Mesenteric fat pad (tissue), 1 donor: ENCODE measurements around the gene DGUOK. TPM values are rescaled to one million over a fixed set of nuclear protein-coding genes. Genes with fewer than 3 reads are reported as not detected.

ENCODE experiments used
- DNase-seq: peaks from one replicate; pipeline ENCODE4 v3.0.0-alpha.2; 2020; ENCODE audit warnings: low spot score
- total RNA-seq: library from RNA; stranded (reverse); fragmentation: NEBNext Ultra II Directional; extraction: Animal tissue kit (Norgen Biotek cat#: 25700); gene quantifications from one replicate; pipeline ENCODE4 v1.2.1, GENCODE V29; 2021
- donor health status: DM: yes; HTN: yes; CAD: no.

Gene DGUOK
- total RNA-seq, 1 donor from 2014 or later = 44.2 TPM

DNA sequence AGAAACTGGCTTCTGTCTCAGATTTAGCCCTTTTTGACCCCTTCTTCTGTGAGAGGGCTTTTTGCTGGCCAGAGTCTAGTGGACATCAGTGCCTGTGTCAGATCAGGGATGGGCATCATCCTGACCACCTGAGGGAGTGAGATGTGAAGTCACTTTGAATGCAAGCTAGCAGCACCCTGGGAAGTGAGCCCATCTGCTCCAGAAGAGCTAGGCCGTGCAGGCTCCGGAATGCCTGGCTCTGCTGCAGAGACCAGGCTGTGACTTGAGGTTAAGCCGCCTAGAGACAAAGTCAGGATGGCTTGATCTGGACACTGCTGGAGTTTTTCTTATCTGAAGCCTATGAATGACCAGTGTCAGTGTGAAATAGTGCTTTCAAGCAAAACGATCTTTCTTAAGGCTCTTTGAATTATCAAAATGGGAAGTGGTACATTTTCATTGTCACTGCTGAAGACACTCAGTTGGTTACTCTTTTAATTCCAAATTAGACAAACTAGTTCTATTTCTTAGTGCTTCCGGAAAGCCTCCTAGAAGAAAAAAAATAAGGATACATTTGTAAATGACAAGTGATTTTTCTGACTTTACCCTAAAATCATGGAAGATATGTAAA, 20.8 kb downstream of the DGUOK start:
- DNase-seq = no peak

DNA sequence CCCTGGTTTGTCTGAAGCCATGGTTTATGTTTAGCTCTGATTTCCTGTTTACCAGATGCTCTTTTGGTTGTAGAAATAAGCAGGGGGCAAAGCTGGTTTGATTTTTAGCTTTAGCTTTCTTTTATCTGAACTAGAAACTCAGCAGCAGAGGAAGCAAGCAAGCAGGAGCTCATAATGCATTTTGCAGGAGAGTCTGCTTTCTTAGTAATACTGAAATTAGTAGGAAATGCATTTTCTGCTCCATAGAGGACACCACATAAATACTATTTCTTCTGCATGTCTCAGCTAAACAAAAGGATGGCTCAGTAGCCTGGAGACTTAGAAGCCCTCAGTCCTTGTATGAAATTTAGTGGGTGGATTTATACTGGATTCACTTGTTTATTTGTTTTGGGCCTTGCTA, 23.1 kb downstream of the DGUOK start:
- DNase-seq = no peak

DNA sequence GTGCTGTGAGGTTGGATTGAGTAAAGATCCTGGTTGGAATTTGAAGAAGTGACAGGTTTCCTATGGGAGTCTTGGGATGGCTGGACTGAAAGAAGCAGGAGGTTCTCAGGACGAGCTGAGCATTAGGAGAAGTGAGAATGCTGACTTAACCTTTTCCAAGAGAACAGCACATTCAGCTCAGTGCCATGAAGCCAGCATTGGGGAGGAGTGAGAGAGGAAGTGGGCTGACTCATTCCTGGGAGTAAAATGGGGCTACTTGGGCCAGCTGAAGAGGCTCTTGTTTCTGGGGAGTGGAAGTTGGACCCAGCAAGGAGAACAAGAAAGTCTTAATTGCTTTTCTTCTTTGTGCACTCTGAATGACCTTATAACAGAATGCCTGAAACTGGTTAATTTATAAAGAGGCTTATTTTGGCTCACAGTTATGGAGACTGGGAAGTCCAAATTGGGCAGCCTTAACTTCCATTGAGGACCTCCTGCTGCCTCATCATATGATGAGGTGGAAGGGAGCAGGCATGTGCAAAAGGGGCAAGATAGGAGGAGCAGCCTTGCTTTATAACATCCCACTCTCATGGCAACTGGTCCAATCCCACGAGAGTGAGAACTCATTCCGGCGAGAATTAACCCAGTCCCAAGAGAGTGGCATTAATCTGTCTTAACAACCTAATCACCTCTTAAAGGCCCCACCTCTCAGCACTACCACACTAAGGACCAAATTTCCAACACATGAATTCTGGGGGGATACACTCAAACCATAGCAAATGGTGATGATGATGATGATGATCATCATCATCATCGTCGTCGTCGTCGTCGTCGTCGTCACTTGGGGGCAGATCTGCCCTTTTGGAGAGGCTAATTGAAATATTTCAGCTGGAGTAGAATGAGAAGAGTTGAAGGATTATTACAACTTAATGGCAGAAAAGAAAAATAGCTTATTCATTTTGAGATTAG, 26.1 kb downstream of the DGUOK start:
- no peak for DNase-seq

DNA sequence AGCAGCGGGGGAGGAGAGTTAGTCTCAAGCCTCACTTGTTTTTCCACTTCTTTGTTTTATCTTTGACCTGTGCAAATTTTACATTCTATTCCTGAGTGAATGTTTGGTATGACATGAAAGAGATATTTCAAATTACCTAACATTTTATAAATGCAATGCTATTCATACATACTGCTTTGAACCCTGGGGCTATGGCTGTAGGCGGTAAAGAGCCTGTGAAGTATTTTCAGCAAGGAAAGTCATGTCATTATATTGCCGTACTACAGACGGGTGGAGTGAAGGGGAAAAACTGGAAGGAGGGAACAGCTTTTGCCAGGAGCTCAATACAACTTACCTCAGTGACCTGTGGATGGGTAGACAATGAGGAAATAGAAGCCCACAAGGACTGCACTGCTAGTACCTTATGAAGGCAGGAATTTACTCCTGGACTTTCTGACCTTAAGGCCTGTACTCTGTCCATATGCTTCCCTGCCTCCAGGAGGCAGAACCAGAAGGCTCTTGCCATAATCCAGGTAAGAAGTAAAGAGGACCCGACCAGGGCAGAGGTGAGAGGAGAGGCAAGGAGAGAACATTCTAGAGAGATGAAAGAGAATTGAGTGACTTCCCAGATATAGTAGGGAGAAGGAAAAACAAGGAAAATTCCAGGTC, 29.7 kb downstream of the DGUOK start:
- no peak for DNase-seq

DNA sequence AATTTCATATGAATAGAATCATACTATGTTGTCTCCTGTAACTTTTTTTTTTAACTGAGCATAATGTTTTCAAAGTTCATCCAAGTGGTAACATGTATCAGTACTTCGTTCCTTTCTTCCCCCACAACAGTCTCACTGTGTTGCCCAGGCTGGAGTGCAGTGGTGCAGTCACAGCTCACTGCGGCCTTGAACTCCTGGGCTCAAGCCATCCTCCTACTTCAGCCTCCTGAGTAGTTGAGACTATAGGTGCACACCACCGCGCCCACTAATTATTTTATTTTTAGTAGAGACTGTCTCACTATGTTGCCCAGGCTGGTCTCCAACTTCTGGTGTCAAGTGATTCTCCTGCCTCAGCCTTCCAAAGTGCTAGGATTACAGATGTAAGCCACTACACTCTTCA, 34.6 kb downstream of the DGUOK start:
- DNase-seq = no peak

DNA sequence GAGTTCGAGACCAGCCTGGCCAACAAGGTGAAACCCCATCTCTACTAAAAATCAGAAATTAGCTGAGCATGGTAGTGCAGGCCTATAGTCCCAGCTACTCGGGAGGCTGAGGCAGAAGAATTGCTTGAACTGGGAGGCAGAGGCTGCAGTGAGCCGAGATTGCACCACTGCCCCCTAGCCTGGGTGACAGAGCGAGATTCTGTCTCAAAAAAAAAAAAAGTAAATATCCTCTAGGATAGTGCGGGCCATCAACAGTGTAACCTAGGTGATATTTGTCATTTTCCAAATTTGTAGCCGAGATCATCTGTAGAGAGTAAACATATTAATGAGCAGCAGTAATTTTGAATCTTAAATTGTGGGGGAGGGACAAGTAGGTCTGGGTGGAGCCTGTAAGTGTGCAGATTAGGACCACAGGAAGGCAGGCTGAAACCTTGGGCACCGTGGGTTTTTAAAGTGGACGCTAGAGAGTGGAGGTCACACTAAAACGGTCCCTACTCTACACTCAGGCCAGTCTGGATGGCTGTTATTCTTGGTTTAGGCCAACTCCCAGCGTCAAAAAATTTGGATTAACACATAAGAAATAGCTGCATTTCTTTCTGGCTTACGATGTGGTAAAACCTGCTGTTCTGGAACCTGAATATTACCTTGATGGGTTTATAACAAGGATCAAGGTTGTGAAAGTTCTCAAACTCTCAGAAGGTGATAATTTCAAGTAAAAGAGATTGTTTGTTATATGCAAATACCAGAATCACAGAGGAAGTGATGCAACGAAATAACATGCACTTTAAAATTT, 35.3 kb downstream of the DGUOK start:
- no peak for DNase-seq

DNA sequence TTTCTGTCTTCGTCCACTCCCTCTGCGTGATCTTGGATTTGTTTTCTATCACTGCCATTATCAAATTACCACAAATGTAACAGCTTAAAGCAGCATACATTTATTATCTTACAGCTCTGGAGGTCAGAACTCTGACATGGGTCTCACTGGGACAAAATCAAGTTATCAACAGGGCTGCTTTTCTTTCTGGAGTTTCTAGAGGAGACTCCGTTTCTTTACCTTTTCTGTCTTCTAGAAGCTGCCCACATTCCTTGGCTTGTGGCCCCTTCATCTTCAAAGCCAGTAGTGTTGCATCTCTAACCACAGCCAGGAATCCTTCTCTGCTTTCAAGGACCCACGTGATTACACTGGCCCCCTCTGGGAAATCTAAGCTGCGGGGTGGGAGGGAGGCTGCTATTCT, 36.1 kb downstream of the DGUOK start:
- no peak for DNase-seq

DNA sequence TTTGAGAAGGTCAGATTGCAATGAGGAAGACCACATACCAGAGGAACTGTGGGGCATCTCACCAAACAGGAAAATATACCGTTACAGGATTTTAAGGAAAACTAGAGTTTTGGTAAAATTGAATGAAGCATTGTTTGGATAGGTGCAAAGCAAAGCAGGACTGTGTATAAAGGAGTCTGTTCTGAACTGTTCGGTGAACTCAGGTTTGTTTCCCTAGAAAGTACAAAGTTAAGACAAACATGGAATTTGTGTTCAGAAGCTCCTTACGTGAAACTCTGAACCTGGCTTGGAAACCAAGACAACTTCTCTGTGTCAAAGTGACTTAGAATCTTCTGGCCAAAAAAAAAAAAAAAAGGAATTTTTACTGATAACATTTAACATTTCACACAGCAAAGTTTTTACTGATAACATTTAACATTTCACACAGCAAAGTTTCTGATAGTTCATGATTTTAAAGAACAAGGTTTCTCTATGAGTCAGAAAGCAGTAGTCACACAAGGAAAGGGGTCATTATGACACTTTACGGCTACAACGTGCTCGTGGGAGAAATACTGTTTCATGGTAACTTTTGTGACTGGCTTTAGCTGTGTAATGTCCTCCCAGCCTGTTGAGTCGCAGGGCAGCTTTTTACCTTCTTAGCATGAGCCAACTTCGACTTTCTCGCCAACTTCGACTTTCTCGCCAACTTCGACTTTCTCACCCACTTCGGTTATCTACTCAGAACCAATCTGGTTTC, 36.9 kb downstream of the DGUOK start:
- DNase-seq = no peak

DNA sequence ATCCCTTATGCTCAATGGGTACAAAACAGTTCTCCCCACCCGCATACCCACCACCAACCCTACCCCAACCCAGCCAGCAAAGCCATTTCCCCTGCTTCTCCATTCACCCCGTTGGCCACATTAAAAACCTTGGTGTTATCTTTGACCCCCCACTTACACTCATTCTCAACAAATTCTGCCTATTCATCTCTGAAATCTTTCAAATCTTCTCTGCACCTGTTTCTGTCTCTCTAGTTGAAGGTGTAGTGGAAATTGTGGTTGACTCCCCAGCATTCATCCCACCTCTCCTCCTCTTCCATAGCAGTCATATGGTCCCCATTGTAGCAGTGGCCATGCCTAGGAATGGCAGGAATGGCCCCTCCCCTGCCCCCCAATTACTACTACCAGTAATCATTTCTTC, 37.5 kb downstream of the DGUOK start:
- DNase-seq = no peak

DNA sequence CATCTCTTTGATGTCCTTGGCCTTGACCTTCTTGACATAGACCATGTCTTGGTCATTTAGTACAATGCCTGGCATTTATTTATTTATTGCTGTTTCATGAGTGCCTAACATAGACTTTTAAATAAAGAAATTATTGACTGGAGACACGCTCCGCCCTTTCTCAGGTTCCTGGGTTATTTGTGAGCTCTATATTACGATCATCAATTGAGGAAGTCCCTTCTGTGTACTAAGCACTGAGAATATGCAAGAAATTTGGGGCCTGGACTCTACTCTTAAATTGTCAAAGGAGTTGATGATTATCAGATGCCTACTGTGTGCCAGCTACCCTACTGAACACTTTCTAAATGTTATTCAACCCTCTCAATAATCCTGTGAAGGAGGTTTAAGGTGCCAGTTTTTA, 38.4 kb downstream of the DGUOK start:
- DNase-seq = no peak

DNA sequence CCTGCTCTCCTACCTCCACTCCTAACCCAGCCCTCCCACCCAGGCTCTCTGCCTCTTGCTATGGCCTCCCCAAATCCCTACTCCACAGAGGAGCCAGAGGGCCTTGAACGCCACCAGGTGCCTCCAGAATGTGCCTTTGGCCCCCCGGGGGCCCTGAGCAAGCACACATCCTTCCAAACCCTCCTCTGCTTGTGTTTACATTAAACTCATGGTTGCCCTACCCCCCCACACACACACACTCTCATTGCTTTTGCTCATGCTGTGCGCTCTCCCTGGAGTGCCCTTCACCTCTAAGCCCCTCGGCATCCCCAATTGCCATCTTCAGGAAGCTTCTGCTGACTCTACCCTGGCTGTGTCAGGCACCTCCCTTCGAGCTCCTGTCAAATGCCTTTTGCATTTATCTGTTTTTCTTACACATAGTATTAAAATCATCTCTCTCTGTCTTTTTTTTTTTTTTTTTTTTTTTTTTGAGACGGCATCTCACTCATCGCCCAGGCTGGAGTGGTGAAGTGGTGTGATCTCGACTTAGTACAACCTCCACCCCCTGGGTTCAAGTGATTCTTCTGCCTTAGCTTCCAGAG, 41.8 kb downstream of the DGUOK start:
- DNase-seq = no peak

DNA sequence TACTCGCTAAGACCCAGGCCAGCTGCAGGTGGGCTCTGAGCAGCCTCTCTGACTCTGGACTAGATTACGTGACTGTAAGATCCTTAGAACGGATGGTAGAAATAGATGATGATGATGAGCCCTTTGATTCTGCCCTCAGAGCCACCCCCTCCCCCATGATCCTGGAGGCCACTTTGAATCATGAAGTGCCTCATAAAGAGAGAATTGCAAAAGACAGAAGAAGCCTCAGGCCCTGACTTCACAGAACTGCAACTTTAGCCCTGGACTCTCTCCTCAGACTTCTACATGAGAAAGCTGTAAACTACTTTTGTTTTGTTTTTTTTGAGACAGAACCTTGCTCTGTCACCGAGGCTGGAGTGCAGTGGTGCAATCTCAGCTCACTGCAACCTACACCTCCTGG, 42.7 kb downstream of the DGUOK start:
- no peak for DNase-seq

DNA sequence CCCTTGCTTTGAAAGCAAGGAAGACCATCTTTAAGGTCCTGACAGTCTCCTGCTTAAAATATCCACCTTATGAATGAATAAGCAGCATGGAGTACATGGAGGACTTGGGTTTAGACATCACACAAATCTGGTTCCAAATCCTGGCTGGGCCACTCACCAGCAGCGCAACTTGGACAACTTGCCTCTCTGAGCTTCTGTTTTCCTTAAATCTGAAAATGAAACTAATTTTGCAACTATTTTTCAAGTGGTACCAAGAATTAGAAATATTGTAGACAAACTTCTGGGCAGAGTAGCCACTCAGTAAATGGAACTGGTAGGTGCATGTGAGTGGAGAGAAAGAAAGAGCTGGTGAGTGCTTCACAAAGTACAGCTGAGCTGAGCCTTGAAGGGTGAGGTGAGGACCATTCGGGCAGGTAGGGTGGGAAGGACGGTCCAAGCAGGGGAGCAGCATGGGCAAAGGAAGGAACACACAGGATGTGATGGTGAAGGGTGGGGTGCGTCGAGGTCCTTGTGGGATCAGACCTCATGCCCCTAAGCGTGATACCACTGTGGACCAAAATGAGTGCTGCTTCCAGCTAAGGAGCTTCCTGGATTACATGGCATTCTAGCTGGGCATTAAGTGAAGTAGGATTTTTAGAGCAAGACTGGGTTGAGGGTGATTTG, 43.6 kb downstream of the DGUOK start:
- DNase-seq = no peak

DNA sequence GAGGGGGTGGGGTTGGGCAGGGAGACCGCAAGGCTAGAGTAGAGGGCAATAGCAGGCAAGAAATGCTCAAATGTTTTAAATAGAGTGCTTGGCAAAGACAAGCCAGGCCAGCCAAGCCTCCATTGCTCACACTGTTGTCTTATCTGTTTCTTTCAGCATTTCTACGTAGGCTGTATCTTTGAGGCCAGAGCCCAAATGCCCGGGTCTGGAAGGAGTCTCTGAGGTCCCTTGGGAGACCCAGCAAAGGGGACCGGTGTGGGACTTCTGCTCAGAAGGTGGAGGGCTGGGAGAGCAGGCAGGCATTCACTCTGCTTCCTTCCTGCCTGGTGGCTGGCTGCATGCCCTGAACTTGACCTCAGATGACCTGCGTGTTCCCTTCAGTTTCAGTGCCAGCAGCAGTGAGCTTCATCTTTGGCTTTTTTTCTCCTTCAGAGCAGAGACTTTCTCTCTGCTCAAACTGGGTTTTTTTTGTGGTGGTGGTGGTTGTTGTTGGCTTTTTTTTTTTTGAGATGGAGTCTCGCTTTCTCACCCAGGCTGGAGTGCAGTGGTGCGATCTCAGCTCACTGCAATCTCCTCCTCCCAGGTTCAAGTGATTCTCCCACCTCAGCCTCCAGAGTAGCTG, 44.3 kb downstream of the DGUOK start:
- no peak for DNase-seq

DNA sequence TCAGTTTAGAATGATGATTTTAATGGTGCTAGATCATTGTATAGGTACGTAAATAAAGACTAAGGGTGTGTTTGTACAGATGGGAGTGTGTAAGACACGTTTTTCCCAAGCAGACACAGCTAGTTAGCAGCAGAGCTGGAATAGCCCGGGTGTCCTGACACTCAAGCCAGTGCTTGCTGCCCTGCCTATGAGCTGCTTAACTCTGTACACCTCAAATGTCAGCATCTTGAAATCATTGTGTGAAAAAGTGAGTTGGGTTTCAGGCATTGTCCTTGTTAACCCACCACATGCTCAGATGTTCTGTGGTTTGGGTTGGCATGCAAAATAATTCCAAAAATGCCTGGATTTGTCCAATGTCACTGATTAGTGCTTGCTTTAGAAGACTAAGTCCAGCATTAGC, 45.0 kb downstream of the DGUOK start:
- DNase-seq = no peak

DNA sequence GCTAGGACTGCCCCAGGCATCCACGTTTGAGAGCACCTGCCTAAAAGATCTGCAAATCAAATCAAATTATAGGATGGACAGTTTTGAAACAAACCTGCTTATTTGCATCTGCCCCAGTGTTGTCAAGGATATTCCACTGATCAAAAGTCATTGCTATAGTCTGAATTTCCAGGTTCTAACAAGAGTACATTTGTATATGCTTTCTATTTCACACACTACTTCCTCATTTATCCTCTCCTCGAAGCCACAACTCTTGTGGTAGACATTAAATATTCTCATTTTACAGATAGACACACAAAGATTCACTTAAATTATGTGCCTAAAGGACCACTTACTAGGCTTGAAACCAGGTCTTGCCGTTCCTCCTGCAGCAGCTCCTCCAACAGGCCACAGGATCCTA, 46.2 kb downstream of the DGUOK start:
- no peak for DNase-seq

DNA sequence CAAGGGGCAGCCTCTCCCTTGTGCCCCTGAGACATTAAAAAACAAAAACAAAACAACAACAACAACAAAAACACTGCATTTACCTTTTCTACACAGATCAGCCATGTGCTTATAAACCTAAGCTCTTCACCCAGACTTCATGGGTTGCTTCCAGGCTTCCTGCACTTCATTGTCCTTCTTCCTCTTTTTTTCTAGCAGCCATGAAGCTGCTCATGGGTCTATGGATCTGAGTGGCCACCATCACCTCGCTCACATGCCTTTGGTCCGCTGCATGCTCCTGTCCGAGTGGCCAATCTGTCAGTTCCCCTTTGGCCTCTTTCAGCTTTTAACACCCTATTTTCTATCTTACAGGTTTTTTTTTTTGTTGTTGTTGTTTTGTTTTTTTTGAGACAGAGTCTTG, 49.1 kb downstream of the DGUOK start:
- no peak for DNase-seq

DNA sequence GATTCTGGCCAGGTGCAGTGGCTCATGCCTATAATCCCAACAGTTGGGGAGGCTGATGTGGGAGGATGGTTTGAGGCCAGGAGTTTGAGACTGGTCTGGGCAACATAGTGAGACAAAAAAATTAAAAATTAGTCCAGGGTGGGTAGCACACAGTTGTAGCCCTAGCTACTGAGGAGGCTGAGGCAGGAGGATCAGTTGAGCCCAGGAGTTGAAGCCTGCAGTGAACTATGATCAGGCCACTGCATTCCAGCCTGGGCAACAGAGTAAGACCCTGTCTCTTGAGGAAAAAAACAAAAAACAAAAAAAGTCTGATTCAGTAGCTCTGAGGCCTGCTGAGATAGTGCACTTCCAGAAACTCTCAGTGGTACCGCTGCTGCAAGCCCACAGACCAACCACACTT, 50.1 kb downstream of the DGUOK start:
- DNase-seq = no peak

DNA sequence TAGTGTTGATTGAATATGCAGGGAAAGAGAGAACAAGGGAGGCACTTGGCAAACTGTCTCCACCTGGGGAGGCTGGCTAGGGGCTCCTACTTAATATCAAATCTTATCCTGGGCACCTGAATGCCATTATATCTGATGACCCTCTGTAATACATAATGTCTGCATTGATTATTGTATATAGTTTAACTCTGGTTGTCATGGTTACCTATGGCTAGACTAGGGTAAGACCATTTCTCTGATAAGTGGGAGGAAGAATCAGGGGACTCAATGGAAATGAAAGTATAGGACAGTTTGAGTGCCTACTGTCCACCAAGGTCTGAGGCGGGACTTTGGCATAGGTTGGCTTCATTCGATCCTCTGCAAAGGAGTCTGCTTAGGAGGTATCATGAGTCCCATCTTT, 50.8 kb downstream of the DGUOK start:
- DNase-seq = no peak

DNA sequence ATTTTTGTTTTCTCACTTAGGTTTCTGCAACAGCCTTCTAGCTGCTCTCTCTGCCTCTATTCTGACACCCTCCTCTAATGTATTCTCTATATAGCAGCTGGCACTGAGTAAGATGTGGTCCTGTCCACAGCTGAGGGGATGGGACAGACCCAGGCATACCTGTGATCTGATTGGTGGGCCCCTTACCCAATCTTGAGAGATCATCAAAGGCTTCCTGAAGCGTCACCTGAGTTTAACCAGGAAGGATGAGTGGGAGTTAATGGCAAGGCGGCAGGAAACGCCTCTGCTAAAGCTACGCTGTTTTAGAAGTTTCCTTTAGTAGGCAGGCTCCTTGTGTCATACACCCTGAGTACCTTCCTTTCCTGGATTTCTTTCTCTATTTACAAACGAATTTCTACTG, 52.3 kb downstream of the DGUOK start:
- no peak for DNase-seq
